Hepatocyte (in vitro differentiated cells): ENCODE data around the gene EMSY.

Source experiments
- CTCF ChIP-seq: fragments of 200-600 bp; sonication (generic); IDR thresholded peaks from 2 replicates; pipeline ENCODE4 v1.5.1; 2016; ENCODE audit warnings: antibody characterized with exemption, mild to moderate bottlenecking; ENCODE audit not compliant: poor library complexity
- EZH2 ChIP-seq: fragments of 200-600 bp; sonication (generic); IDR thresholded peaks from 2 replicates; pipeline ENCODE4 v1.6.1; 2016; ENCODE audit warnings: antibody characterized with exemption, mild to moderate bottlenecking, borderline replicate concordance
- EZH2phosphoT487 ChIP-seq: fragments of 200-600 bp; sonication (generic); IDR thresholded peaks from one replicate; pipeline ENCODE4 v1.6.1; 2018; ENCODE audit warnings: antibody characterized with exemption, mild to moderate bottlenecking, low read depth, moderate library complexity; ENCODE audit not compliant: unreplicated experiment, severe bottlenecking

DNA sequence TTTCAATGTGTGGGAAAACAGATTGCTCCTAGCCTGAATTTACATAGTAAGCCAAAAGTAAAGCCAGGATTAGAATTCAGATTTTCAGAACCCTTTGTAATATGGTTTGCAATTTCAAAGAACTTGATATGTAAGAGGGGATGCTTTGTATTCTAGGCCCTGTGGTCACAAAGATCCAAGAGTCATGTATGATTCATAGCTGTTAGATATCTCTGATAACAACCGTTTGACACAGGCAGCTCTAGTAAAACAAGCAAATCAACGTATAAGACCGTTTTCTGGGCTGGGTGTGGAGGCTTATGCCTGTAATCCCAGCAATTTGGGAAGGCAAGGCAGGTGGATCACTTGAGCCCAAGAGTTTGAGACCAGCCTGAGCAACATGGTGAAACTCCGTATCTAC lies 79.6 kb downstream of the EMSY start:
- no peak for TF ChIP-seq CTCF
- no peak for TF ChIP-seq EZH2
- TF ChIP-seq EZH2phosphoT487: no peak
